NB4 (cell line): Measurements from ENCODE around the gene ST8SIA6.

Source experiments
- DNase-seq: peaks from one replicate; pipeline ENCODE4 v3.0.0; 2010; ENCODE audit warnings: low read depth
- H3K4me3 ChIP-seq: one replicate; pipeline ENCODE4 v1.5.1; 2011; ENCODE audit warnings: mild to moderate bottlenecking, low read depth, low read length, moderate library complexity
- MYC ChIP-seq: IDR thresholded peaks from 2 replicates; pipeline ENCODE4 v1.6.1; 2011; ENCODE audit warnings: low read depth, low read length
- POLR2A ChIP-seq: IDR thresholded peaks from 2 replicates; pipeline ENCODE4 v1.6.1; 2011; ENCODE audit warnings: mild to moderate bottlenecking; ENCODE audit not compliant: insufficient read length; ENCODE audit errors: extremely low read depth
- TF ChIP-seq, protein P1 (sequence below): IDR thresholded peaks from one replicate; pipeline ENCODE4 v1.5.1; 2012; ENCODE audit warnings: low read depth, low read length
- TF ChIP-seq, protein P2 (sequence below): IDR thresholded peaks from 2 replicates; pipeline ENCODE4 v1.6.1; 2011; ENCODE audit warnings: low read depth, low read length

The ST8SIA6 gene

DNA sequence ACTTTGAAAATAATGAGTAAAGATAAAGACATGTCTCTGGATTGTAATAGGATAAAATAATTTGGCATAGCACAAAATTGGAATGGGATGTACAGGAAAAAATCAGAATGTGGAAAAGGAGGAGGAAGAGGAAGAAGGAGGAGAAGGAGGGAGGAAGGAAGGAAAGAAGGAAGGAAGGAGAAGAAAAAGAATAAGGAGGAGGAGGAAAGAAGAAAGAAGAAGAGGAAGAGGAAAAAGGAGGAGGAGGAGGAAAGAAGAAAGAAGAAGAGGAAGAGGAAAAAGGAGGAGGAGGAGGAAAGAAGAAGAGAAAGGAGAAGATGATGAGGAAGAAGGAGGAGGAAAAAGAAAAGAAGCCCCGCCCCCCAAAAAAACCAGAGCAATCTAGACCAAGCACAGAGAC is 95.9 kb downstream of the ST8SIA6 start:
- no peak overlapping the region for H3K4me3 ChIP-seq
- TF ChIP-seq, protein P1, sequence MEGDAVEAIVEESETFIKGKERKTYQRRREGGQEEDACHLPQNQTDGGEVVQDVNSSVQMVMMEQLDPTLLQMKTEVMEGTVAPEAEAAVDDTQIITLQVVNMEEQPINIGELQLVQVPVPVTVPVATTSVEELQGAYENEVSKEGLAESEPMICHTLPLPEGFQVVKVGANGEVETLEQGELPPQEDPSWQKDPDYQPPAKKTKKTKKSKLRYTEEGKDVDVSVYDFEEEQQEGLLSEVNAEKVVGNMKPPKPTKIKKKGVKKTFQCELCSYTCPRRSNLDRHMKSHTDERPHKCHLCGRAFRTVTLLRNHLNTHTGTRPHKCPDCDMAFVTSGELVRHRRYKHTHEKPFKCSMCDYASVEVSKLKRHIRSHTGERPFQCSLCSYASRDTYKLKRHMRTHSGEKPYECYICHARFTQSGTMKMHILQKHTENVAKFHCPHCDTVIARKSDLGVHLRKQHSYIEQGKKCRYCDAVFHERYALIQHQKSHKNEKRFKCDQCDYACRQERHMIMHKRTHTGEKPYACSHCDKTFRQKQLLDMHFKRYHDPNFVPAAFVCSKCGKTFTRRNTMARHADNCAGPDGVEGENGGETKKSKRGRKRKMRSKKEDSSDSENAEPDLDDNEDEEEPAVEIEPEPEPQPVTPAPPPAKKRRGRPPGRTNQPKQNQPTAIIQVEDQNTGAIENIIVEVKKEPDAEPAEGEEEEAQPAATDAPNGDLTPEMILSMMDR, result no peak
- TF ChIP-seq, protein P2, sequence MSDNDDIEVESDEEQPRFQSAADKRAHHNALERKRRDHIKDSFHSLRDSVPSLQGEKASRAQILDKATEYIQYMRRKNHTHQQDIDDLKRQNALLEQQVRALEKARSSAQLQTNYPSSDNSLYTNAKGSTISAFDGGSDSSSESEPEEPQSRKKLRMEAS, result no peak
- TF ChIP-seq MYC, result no peak
- no peak for TF ChIP-seq POLR2A
- no peak for DNase-seq

DNA sequence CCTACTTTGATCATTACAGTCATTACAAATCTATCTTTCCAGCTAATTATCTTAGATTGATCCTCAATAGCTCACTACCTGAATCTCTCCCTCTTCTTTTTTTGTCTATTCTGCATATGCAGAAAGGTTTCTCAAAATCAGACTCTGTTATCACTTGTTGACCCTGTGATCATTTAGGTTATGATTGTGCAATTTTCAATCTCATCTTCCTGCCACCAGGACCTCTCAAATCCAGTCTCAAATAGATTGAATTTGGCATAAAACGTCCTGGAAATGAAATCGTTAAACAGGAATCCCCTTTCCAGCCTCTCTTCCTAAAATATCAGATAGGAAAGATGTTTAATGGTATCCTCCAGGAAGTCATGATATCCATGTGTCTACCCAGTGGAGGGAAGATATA is 96.6 kb downstream of the ST8SIA6 start:
- no peak for DNase-seq
- TF ChIP-seq, protein P2, result no peak
- TF ChIP-seq POLR2A (no peak), MYC (no peak)
- TF ChIP-seq, protein P1, result no peak
- no peak overlapping the region for H3K4me3 ChIP-seq

DNA sequence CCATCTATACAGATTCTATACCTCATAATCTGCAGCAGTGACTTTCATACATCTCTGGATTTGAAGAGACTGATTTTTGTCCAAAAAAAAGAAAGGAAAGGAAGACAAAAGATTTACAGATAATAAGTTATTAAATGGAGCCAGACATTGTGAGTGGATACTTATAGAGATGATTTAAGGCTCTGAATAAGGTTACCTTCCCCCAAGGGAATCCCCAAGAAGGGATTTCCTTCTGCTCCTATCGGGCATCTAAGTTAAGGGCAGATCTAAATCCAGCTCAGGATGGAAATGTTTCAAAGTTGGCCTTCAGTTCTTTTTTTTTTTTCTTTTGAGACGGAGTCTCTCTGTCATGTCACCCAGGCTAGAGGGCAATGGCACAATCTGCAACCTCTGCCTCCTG is 97.6 kb downstream of the ST8SIA6 start:
- no peak for DNase-seq
- TF ChIP-seq, protein P2, result no peak
- TF ChIP-seq POLR2A (no peak), MYC (no peak)
- TF ChIP-seq, protein P1, result no peak
- H3K4me3 ChIP-seq, result no peak overlapping the region

DNA sequence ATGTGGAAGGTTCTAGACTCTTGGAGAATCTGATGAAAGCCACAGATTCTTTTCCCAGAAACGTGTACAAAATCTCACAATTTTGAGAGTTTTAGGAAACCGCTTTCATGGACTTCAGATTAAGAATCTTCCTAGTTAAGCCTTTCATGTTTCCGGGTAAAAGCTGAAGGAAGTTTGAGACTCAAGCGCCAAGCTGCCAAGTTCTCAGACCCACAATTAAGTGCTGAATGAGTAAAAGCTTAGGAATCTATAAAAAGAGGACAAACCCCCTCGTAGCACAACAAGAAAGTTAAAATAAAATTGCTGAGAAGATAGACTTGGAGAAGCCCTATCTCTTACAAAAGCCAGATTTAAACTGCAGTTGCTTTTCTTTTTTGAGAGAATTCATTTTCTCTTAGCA is 99.6 kb downstream of the ST8SIA6 start:
- no peak for DNase-seq
- H3K4me3 ChIP-seq, result no peak overlapping the region
- no peak for TF ChIP-seq POLR2A
- TF ChIP-seq MYC, result no peak
- TF ChIP-seq, protein P1, result no peak
- TF ChIP-seq, protein P2, result no peak

DNA sequence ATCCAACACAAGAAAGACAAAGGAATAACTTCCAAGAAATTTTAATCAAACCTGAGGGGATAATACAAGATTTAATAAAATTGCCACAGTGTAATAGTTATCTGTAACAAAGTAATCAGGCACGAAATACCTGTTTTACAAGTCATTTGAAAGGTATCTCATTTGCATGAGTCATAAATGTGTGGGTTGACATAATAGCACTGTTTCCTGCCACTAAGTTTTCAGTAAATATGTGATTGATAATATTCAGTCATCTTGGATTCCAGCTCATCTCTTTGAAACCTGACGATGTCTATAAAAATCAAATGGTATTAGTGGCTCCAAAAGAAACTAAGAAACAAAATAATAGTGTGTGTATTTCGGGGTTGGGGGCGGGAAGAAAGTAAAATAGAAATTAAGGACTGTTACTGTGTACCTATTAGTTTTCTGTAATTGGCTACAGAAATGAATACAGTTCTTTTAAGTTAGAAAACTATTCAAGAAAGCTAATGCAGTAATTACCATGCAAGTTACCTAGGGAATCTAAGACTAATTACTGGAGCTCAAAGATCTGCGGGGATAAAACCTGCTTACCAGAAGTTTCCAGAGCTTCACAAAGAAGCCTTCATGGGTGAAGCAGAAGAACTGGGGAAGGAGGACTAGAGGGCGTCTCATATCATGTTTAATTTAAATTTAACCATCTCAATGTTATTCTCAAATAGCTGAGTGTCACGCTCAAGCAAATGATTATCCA is 100.7 kb downstream of the ST8SIA6 start:
- TF ChIP-seq MYC (no peak), POLR2A (no peak)
- TF ChIP-seq, protein P1, result no peak
- TF ChIP-seq, protein P2, result no peak
- no peak for DNase-seq
- H3K4me3 ChIP-seq, result no peak overlapping the region

DNA sequence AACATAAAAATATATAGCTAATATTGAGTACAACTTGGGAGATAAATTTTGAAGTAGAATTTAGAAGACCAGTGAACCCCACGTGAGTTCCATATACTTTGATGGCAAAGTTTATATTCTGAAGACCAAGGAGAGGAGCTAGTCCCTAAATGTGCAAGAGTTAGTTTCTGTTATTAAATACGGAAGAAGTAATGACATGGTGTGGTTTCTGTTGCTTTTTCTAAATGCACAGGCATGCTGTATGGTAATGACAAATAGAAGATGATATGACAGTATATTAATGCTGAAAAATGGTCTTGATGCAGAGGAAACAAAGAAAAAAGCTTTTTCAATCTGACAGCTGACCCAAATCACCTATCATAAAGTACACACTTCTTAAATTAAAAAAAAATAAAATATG is 101.8 kb downstream of the ST8SIA6 start:
- no peak overlapping the region for H3K4me3 ChIP-seq
- TF ChIP-seq MYC (no peak), POLR2A (no peak)
- TF ChIP-seq, protein P2, result no peak
- TF ChIP-seq, protein P1, result no peak
- no peak for DNase-seq
